Measurements from ENCODE around the gene PCBP1.

The PCBP1 gene

GRCh38 chr2:70132244-70133126 is 45.2 kb downstream of the PCBP1 start:
- TF ChIP-seq CREB1 (IDR thresholded peaks at IDR 0.05; ENCODE audit: low read depth) (no peak), USF1 (IDR thresholded peaks at IDR 0.05) (no peak), YY1 (IDR thresholded peaks at IDR 0.05; ENCODE audit: low read depth) (no peak), ZBTB7A (IDR thresholded peaks at IDR 0.05; ENCODE audit: low read depth) (no peak), TAF1 (IDR thresholded peaks at IDR 0.05; ENCODE audit: low read depth) (no peak), FOXM1 (IDR thresholded peaks at IDR 0.05; ENCODE audit: borderline replicate concordance, low read depth) (no peak), TCF12 (IDR thresholded peaks at IDR 0.05; ENCODE audit: low read depth) (no peak)
- TF ChIP-seq, protein P1, sequence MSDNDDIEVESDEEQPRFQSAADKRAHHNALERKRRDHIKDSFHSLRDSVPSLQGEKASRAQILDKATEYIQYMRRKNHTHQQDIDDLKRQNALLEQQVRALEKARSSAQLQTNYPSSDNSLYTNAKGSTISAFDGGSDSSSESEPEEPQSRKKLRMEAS (IDR thresholded peaks at IDR 0.05), result no peak

GRCh38 chr2:70133127-70133452 is 45.8 kb downstream of the PCBP1 start:
- no peak for TF ChIP-seq ZBTB7A (IDR thresholded peaks at IDR 0.05; ENCODE audit: low read depth)
- no peak for TF ChIP-seq NFIC (IDR thresholded peaks at IDR 0.05)
- TF ChIP-seq RAD21 (IDR thresholded peaks at IDR 0.05; ENCODE audit: low read depth), result no peak
- TF ChIP-seq, protein P1 (IDR thresholded peaks at IDR 0.05), result no peak
- no peak for TF ChIP-seq FOXM1 (IDR thresholded peaks at IDR 0.05; ENCODE audit: borderline replicate concordance, low read depth)
- TF ChIP-seq USF1 (IDR thresholded peaks at IDR 0.05), result no peak

GRCh38 chr2:70133491-70134322 is 46.4 kb downstream of the PCBP1 start:
- TF ChIP-seq, protein P1 (IDR thresholded peaks at IDR 0.05), result no peak
- TF ChIP-seq CEBPB (IDR thresholded peaks at IDR 0.05) (no peak), EGR1 (IDR thresholded peaks at IDR 0.05) (no peak), NFIC (IDR thresholded peaks at IDR 0.05) (no peak), FOXM1 (IDR thresholded peaks at IDR 0.05; ENCODE audit: borderline replicate concordance, low read depth) (no peak)
